SJCRH30 (cell line): ENCODE results near the gene GMFB. TPM values are rescaled to one million over a fixed set of nuclear protein-coding genes. Genes with fewer than 3 reads are reported as not detected.
"Not testable (repeated sequence)": the region's sequence is repeated elsewhere in the genome, so short reads cannot be mapped to it uniquely, and the experiment has no call there.

Experiments
- DNase-seq, 2 experiments: peaks; one replicate each; pipeline ENCODE4 v3.0.0-alpha.2; 2015 to 2020
- H3K27ac ChIP-seq: fragments of 250-450 bp; sonication (Bioruptor Pico); 2 replicates; pipeline ENCODE4 v1.5.1; 2020; ENCODE audit warnings: mild to moderate bottlenecking, moderate library complexity
- H3K27me3 ChIP-seq: fragments of 250-450 bp; sonication (Bioruptor Pico); 2 replicates; pipeline ENCODE4 v1.5.1; 2020; ENCODE audit warnings: mild to moderate bottlenecking, moderate library complexity
- H3K36me3 ChIP-seq: fragments of 250-450 bp; sonication (Bioruptor Pico); 2 replicates; pipeline ENCODE4 v1.5.1; 2020; ENCODE audit warnings: mild to moderate bottlenecking, moderate library complexity
- H3K4me1 ChIP-seq: fragments of 250-450 bp; sonication (Bioruptor Pico); 2 replicates; pipeline ENCODE4 v1.5.1; 2020; ENCODE audit warnings: mild to moderate bottlenecking, moderate library complexity
- H3K4me3 ChIP-seq: fragments of 250-450 bp; sonication (Bioruptor Pico); 2 replicates; pipeline ENCODE4 v1.5.1; 2020; ENCODE audit warnings: mild to moderate bottlenecking, moderate library complexity
- H3K9me3 ChIP-seq: fragments of 250-450 bp; sonication (Bioruptor Pico); replicated peaks from 2 replicates; pipeline ENCODE4 v1.5.1; 2020; ENCODE audit warnings: mild to moderate bottlenecking, moderate library complexity
- total RNA-seq: library from RNA; depleted of rRNA; stranded (reverse); fragments of >200 nt; shearing (Covaris generic); gene quantifications from 2 replicates; pipeline ENCODE4 v1.2.3, GENCODE V29; 2014; rRNA removed

The GMFB gene
- total RNA-seq, 1 experiment from 2014 or later, result 74.3 TPM

- Histone ChIP-seq H3K36me3 (peaks cover 10% of the 10 kb centered on the region), H3K4me1 (no peaks in the 10 kb centered on the region), H3K9me3 (no peaks in the 10 kb centered on the region), H3K4me3 (peak overlapping the region; percentile 73), H3K27ac (peak overlapping the region; percentile 77), H3K27me3 (no peaks in the 10 kb centered on the region)
- DNase-seq, result peak in 1 of 2 experiments; percentile 24
Observed at GRCh38 chr14:54440476-54440872, 48.3 kb downstream of the GMFB start.

GRCh38 chr14:54440037-54440436 is 48.7 kb downstream of the GMFB start:
- Histone ChIP-seq H3K4me3 (peak overlapping the region; percentile 73), H3K36me3 (peaks cover 10% of the 10 kb centered on the region), H3K4me1 (no peaks in the 10 kb centered on the region), H3K9me3 (no peaks in the 10 kb centered on the region), H3K27me3 (no peaks in the 10 kb centered on the region), H3K27ac (peak overlapping the region; percentile 77)
- DNase-seq, result no peak

GRCh38 chr14:54438703-54439102 is 50.1 kb downstream of the GMFB start:
- Histone ChIP-seq H3K4me1 (peaks cover 2% of the 10 kb centered on the region; the same call in 1 of the 2 replicates), H3K27ac (no peak overlapping the region), H3K36me3 (peaks cover 17% of the 10 kb centered on the region), H3K4me3 (no peak overlapping the region), H3K9me3 (no peaks in the 10 kb centered on the region), H3K27me3 (no peaks in the 10 kb centered on the region)
- DNase-seq, result no peak

- H3K9me3 ChIP-seq, H3K4me1 ChIP-seq, H3K27me3 ChIP-seq: not testable (repeated sequence)
Observed at GRCh38 chr14:54437954-54438353, 50.8 kb downstream of the GMFB start.

GRCh38 chr14:54435500-54435981 is 53.2 kb downstream of the GMFB start:
- Histone ChIP-seq H3K36me3 (peaks cover 27% of the 10 kb centered on the region), H3K4me1 (peaks cover 17% of the 10 kb centered on the region), H3K9me3 (no peaks in the 10 kb centered on the region), H3K27me3 (no peaks in the 10 kb centered on the region), H3K4me3 (no peak overlapping the region), H3K27ac (no peak overlapping the region)
- DNase-seq, result no peak

More at GRCh38 chr14:54437954-54438353, 50.8 kb downstream of the GMFB start:
- not testable (repeated sequence) for H3K27ac ChIP-seq, DNase-seq, H3K4me3 ChIP-seq
- peaks cover 17% of the 10 kb centered on the region for H3K36me3 ChIP-seq

GRCh38 chr14:54428527-54428926 is 60.3 kb downstream of the GMFB start:
- Histone ChIP-seq H3K27ac (no peak overlapping the region), H3K27me3 (no peaks in the 10 kb centered on the region), H3K36me3 (peaks cover 61% of the 10 kb centered on the region), H3K4me1 (peaks cover 13% of the 10 kb centered on the region), H3K9me3 (no peaks in the 10 kb centered on the region), H3K4me3 (no peak overlapping the region)
- no peak for DNase-seq

GRCh38 chr14:54427871-54428270 is 60.9 kb downstream of the GMFB start:
- Histone ChIP-seq H3K4me1 (peaks cover 6% of the 10 kb centered on the region), H3K27ac (no peak overlapping the region), H3K36me3 (peaks cover 61% of the 10 kb centered on the region), H3K9me3 (no peaks in the 10 kb centered on the region), H3K4me3 (no peak overlapping the region), H3K27me3 (no peaks in the 10 kb centered on the region)
- no peak for DNase-seq

- no peaks in the 10 kb centered on the region for H3K9me3 ChIP-seq
- no peak for DNase-seq
- H3K27me3 ChIP-seq, result no peaks in the 10 kb centered on the region
- H3K36me3 ChIP-seq, result peaks cover 52% of the 10 kb centered on the region
- no peak overlapping the region for H3K4me3 ChIP-seq
- H3K27ac ChIP-seq, result no peak overlapping the region
- no peaks in the 10 kb centered on the region for H3K4me1 ChIP-seq
Observed at GRCh38 chr14:54425537-54426274, 63.1 kb downstream of the GMFB start.

- Histone ChIP-seq H3K36me3 (peaks cover 48% of the 10 kb centered on the region), H3K27ac (no peak overlapping the region), H3K9me3 (no peaks in the 10 kb centered on the region), H3K4me1 (no peaks in the 10 kb centered on the region), H3K27me3 (no peaks in the 10 kb centered on the region), H3K4me3 (no peak overlapping the region)
- no peak for DNase-seq
Observed at GRCh38 chr14:54425068-54425467, 63.7 kb downstream of the GMFB start.

Other genes with a start within 250 kb of the GMFB start
- gene CDKN3, start 92.0 kb downstream of the GMFB start, total RNA-seq, result 33.4 and 47.3 TPM in 2 replicates
- gene CNIH1, start 47.6 kb downstream of the GMFB start, total RNA-seq, result 173 and 179 TPM in 2 replicates
- gene CGRRF1, start 20.9 kb upstream of the GMFB start, total RNA-seq, result 10.4 and 12.7 TPM in 2 replicates
- gene SAMD4A, start 78.1 kb upstream of the GMFB start, total RNA-seq, result 12.0 and 12.1 TPM in 2 replicates